ENCODE results near the gene KPNA6.
"Not testable (repeated sequence)": the region's sequence is repeated elsewhere in the genome, so short reads cannot be mapped to it uniquely, and the experiment has no call there.

Gene KPNA6

GRCh38 chr1:32125313-32125712 lies 17.5 kb downstream of the KPNA6 start:
- POLR2A ChIA-PET = no interaction called here
- CTCF ChIA-PET = interaction anchor here (1.6 kb wide), 1 partner anchor 16 kb away, joined by 4 read pairs; no protein-coding TSS in a partner anchor
- no peak for DNase-seq (ENCODE audit: extremely low spot score)
- TF ChIP-seq CTCF (IDR thresholded peaks at IDR 0.05; ENCODE audit: control extremely low read depth, extremely low read depth, low read depth, missing control alignments) = no peak

DNA sequence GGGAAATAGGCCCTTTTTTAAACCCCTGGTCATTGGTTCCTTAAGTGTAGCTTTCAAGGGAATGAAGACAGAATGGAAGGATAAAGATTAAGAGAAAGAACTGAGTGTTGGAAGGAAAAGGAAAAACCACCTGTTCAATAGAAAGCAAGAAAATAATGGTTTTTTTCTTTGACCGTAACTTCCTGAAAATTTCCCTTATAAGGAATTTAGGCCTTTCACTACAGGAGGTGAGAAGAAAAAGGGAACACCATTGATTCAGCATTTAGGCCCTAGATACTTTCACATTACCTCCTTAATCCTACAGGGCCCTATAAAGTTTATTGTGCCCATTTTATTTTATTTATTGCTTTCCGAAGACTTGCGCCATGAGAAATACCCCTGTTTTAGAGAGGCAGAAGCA lies 18.9 kb downstream of the KPNA6 start:
- ChIA-PET POLR2A (interaction anchor here (0.9 kb wide), 1 partner anchor 54 kb away, joined by 3 read pairs; the partner anchor contains the start of gene TMEM39B), CTCF (interaction anchor here (1.3 to 3.1 kb wide), 3 partner anchors 18 to 83 kb away, joined by 3 to 18 read pairs (median 6); partner anchors contain the start of gene KPNA6)
- no peak for DNase-seq (ENCODE audit: extremely low spot score)
- no peak for TF ChIP-seq CTCF (IDR thresholded peaks at IDR 0.05; ENCODE audit: control extremely low read depth, extremely low read depth, low read depth, missing control alignments)

DNA sequence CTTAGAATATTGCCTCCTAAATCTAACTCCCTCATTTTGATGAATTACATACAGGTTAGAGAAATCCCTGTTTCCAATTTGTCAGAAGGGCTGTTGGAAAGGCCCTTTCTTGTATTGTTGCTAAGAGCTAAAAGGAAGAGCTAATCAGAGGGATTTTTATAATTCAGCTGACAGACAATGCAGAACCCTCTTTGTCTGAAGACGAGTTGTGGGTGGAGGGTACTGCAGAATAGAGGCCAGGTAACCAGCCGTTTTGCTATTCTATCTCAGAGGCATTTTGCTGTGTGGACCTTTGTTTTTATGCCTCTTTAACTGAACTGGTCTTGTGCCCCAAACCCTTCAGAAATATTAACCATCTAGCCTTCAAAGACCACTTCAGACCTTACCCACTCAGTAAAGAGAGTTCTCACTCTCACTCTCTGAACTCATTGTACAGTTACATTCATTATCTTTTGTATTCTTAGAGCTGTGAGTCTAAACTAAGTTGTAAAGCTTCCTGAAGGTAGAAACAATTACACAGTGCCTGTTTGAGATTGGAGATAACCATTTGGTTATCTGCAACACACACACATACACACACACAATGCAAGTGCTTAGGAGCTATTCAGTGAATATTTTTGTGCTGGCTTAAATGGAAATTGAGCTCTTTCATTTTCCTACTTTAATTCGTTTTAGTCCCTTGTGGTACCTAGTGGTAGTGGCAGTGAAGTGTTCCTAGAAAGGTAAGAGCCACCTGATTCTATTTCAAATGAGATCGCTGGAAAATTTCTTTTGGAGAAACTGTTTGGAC lies 19.7 kb downstream of the KPNA6 start:
- TF ChIP-seq CTCF (IDR thresholded peaks at IDR 0.05; ENCODE audit: control extremely low read depth, extremely low read depth, low read depth, missing control alignments) = no peak
- CTCF ChIA-PET = interaction anchor here (1.1 to 3.1 kb wide), 12 partner anchors 10 to 100 kb away, joined by 3 to 18 read pairs (median 4); partner anchors contain the start of gene KPNA6
- DNase-seq (ENCODE audit: extremely low spot score) = no peak
- POLR2A ChIA-PET = interaction anchor here (0.9 kb wide), 1 partner anchor 55 kb away, joined by 3 read pairs; the partner anchor contains the start of gene TMEM39B

DNA sequence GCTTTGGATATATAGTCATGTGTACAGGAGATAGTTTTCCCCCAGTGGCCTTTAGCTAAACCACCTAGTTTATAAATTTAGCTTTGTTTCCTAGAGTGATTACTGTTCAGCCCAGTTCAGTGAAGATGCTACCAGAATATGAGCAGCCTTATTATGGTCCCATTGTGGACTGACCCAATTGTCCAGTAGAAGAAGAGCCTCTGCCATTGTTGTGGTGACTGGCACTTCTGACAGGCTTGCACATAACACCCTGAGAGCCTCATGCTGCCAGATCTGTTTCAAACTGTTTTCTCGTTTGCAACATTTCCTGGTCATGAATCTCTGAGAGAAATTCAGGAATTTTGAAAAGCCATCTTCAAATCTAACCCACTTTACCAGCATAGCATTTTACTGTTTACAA lies 20.6 kb downstream of the KPNA6 start:
- no peak for TF ChIP-seq CTCF (IDR thresholded peaks at IDR 0.05; ENCODE audit: control extremely low read depth, extremely low read depth, low read depth, missing control alignments)
- ChIA-PET POLR2A (interaction anchor here (0.6 kb wide), 1 partner anchor 46 kb away, joined by 7 read pairs; no protein-coding TSS in a partner anchor), CTCF (interaction anchor here (0.8 to 3.1 kb wide), 12 partner anchors 10 to 99 kb away, joined by 3 to 18 read pairs (median 4); partner anchors contain the start of genes KPNA6 and TXLNA)
- no peak for DNase-seq (ENCODE audit: extremely low spot score)

- POLR2A ChIA-PET = interaction anchor here (0.6 kb wide), 2 partner anchors 46 to 102 kb away, joined by 3 to 7 read pairs; no protein-coding TSS in a partner anchor
- CTCF ChIA-PET = interaction anchor here (0.8 to 3.1 kb wide), 8 partner anchors 11 to 99 kb away, joined by 3 to 18 read pairs (median 4); partner anchors contain the start of genes KPNA6 and TXLNA
- no peak for TF ChIP-seq CTCF (IDR thresholded peaks at IDR 0.05; ENCODE audit: control extremely low read depth, extremely low read depth, low read depth, missing control alignments)
- no peak for DNase-seq (ENCODE audit: extremely low spot score)
Measured at GRCh38 chr1:32128964-32129363, 21.1 kb downstream of the KPNA6 start.

- POLR2A ChIA-PET = interaction anchor here (0.7 kb wide), 1 partner anchor 16 kb away, joined by 4 read pairs; no protein-coding TSS in a partner anchor
Measured at GRCh38 chr1:32133950-32134280, 26.1 kb downstream of the KPNA6 start.

DNA sequence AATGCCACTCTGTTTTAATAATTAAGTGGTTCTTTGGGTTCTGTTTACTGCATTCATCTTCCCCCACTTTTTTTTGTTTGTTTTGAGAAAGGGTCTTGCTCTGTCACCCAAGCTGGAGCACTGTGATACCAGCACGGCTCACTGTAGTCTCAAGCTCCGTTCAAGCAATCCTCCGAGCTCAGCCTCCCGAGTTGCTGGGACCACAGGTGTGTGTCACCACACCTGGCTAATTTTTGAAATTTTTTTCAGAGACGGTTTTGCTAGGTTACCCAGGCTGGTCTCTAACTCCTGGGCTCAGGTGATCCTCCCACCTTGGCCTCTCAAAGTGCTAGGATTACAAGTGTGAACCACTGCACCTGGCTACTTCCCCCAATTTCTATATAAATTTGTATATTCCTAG lies 29.3 kb downstream of the KPNA6 start:
- CTCF ChIA-PET = interaction anchor here (1.0 kb wide), 1 partner anchor 25 kb away, joined by 3 read pairs; no protein-coding TSS in a partner anchor
- no peak for TF ChIP-seq CTCF (IDR thresholded peaks at IDR 0.05; ENCODE audit: control extremely low read depth, extremely low read depth, low read depth, missing control alignments)
- DNase-seq (ENCODE audit: extremely low spot score) = no peak
- POLR2A ChIA-PET = no interaction called here

More at GRCh38 chr1:32133950-32134280, 26.1 kb downstream of the KPNA6 start:
- DNase-seq (ENCODE audit: extremely low spot score) = not testable (repeated sequence)
- CTCF ChIA-PET = interaction anchor here (1.3 kb wide), 1 partner anchor 13 kb away, joined by 5 read pairs; no protein-coding TSS in a partner anchor
